ENCODE results near the gene ARHGEF1.

Gene ARHGEF1

DNA sequence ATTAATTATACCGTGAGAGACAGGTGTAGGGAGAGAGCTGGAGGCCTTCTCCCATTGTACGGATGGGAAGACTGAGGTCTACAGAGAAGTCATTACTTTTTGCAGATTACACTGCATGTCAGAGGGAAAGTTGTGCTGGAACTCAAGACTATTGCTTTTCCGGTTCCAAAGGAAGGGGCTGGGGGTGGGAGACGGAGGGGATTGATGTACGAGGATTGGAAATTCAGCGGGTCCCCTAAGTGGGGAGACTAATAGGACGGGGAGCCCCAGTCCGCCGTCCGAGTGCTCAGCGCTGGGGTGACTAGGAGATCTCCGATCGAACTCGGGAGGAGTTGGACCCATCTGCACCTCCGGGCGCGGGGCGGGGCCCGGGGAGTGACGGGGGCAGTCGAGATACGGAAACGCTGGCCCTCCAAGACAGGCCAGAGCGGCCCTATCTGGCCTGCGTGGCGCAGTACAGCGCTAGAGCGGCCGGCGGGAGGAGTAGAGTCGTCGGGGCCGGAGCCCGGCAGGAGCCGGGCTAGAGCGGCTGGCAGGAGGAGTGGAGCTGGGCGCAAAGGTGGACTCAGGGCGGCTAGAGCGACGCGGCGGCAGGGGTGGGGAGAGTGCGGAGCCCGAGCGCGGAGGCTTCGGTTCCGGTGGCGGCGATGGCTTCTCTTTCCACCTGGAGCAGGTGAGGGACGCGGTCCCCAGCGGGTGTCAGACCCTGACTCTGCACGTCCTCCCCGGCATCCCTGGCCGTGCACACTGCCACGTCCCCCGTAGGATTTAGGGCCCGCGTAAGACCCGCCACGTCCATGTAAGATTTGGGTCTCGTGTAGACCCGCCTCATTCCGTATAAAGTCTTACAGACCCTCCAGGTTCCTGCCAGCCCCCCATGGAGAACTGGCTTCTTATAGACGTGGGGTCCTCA is 1.1 kb downstream of the ARHGEF1 start:
- DNase-seq, result peak; percentile 85 to 86

DNA sequence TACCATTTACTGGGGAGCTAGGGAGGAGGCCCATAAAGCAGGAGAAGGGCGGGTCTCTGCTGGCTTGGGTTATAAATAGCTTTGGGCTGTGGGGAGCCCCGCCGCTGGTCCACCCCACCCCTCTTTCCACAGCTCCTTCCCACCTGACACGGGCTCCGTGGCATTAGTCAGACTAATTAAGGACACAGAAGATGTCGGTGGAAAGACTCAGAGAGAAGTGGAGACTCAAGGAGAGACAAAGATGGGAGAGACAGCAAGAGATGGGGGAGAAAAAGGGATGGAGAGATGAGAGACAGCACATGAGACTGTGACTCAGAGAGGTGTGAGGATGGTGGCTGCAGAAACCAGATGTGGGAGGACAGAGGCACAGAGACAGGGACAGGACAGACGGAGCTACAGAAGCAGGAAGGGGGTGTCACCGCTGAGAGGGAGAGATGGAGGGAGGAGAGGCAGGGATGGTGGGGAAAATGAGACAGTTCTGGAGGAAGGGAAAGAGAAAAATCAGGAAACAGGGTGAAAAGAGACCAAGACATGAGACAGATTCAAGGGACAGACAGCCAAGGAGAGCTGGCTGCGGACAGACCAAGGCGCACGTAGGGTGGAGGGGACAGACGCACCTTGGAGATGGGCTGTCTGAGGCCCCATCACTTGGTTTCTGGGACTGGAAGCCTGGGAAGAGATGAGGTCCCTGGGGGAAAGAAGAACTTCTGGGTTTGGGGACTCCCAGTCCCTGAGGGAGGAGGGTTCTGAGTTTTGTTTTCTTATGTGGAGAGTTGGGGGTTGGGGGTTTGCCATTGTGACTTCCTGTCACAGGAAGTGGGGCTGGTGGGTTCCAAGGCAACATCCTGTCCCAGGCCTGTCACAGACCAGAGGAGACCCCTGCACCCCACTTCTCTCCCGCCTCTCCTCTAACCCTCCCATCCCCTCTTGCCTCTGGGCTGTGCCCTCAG is 4.1 kb downstream of the ARHGEF1 start:
- DNase-seq, result peak; percentile 40 to 61

DNA sequence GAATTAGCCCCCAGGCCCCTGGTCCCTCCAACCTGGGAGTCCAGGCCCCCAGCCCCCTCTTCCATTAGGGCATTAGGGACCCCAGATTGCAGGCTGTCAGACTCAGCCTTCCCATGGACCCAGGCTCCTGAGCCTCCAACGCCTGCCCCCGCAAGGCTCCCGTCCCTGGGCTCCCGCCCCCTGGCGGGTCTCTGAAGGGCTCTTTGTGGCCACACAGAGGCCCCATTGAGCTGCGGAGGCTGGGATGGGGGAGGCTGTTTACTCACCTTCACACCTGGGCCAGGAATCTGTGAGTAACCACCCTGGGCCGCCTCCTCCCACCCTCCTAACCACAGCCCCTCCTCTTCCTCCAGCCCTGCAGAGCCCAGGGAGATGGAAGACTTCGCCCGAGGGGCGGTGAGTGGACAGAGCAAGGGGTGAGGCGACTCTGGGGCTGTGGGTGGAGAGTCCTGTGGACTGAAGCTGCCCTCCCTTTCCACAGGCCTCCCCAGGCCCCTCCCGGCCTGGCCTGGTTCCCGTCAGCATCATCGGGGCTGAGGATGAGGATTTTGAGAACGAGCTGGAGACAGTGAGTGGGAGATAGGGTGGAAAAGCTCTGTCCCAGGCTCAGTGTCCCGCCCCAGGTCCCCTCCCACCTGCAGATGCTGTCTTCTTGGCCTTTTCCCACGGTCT is 4.9 kb downstream of the ARHGEF1 start:
- DNase-seq, result peak; percentile 78 to 91

DNA sequence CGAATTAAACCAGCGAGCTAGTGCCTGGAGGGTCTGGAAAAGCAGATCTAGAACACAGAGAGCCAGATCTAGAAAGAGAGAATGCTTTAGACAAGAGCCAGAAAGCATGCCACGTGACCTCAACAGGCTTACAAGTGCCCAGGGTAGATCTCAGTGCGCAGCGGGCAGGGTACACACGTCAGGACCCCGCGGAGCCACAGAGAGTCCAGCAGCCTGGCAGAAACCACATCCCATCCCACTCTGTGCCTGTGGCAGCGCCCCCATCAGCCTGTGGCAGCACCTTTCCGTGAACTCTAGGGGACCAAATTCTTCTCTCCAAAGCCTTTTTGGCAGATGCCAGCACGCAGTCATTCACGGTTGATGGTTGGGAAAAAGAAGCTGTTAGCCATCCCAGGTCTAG is 5.9 kb downstream of the ARHGEF1 start:
- DNase-seq, result no peak

DNA sequence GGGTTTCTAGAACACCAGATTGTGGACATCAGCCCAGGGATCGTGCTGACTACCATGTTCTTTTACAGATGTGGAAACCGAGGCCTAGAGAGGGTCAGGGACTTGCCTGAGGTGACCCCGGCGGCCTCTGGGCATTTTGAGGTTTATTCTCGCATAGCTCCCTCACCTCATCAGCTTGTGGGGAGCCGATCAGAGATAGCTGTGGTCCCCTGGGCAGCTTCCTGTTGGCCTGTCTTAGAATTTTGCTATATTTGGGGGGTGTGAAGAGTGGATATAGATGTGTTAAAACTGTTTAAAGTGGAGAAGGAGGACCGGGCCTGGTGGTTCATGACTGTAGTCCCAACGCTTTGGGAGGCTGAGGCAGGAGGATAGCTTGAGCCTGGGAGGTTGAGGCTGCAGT is 6.9 kb downstream of the ARHGEF1 start:
- no peak for DNase-seq

- no peak for DNase-seq
Measured at GRCh38 chr19:41890936-41891335, 8.0 kb downstream of the ARHGEF1 start.

DNA sequence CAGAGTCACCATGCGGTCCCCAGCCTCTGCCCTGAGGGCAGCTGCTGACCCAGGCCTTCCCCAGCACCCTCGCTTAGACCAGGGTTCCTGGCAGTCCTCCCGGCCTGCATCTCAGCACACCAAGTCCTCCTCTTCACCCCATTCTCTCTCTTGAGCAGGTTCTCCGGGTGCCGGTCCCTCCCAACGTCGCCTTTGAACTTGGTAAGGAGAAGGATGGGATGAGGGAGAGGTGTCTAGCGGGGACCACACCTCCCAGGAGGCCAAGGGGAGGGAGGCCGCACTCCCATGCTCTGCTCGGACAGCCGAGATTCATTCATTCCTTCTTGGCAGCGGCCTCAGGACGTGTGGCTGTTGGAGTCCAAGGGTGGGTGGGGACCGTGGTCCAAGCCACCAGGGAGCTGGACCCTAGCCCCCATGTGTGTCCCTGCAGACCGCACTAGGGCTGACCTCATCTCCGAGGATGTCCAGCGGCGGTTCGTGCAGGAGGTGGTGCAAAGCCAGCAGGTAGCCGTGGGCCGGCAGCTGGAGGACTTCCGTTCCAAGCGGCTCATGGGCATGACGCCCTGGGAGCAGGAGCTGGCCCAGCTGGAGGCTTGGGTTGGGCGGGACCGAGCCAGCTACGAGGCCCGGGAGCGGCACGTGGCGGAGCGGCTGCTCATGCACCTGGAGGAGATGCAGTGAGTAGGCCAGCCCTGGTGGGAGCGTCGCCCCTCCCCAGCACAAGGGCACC is 9.4 kb downstream of the ARHGEF1 start:
- no peak for DNase-seq

GRCh38 chr19:41893899-41894298 is 10.9 kb downstream of the ARHGEF1 start:
- DNase-seq, result no peak

GRCh38 chr19:41894350-41894749 is 11.4 kb downstream of the ARHGEF1 start:
- DNase-seq, result no peak

- no peak for DNase-seq
Measured at GRCh38 chr19:41895745-41896580, 13.0 kb downstream of the ARHGEF1 start.

DNA sequence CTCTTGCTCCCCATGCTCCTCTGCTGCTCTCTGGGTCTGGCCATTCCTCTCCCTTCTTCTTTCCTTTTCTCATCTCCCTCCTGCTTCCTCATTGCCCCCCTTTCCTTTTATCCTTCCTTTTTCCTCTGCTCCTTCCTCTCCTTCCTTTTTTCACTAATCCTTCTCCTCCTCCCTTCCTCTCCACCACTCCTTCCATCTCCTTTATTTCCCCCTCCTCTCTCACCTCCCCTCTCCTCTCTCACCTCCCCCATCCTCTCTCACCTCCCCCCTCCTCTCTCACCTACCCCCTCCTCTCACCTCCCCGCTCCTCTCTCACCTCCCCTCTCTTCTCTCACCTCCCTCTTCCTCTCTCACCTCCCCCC is 13.6 kb downstream of the ARHGEF1 start:
- DNase-seq, result no peak

- no peak for DNase-seq
Measured at GRCh38 chr19:41897181-41897580, 14.2 kb downstream of the ARHGEF1 start.

- no peak for DNase-seq
Measured at GRCh38 chr19:41897820-41898219, 14.8 kb downstream of the ARHGEF1 start.

- no peak for DNase-seq
Measured at GRCh38 chr19:41898235-41898634, 15.3 kb downstream of the ARHGEF1 start.

- DNase-seq, result no peak
Measured at GRCh38 chr19:41901707-41902360, 18.9 kb downstream of the ARHGEF1 start.

- no peak for DNase-seq
Measured at GRCh38 chr19:41902594-41902993, 19.6 kb downstream of the ARHGEF1 start.

- no peak for DNase-seq
Measured at GRCh38 chr19:41903193-41903953, 20.4 kb downstream of the ARHGEF1 start.

DNA sequence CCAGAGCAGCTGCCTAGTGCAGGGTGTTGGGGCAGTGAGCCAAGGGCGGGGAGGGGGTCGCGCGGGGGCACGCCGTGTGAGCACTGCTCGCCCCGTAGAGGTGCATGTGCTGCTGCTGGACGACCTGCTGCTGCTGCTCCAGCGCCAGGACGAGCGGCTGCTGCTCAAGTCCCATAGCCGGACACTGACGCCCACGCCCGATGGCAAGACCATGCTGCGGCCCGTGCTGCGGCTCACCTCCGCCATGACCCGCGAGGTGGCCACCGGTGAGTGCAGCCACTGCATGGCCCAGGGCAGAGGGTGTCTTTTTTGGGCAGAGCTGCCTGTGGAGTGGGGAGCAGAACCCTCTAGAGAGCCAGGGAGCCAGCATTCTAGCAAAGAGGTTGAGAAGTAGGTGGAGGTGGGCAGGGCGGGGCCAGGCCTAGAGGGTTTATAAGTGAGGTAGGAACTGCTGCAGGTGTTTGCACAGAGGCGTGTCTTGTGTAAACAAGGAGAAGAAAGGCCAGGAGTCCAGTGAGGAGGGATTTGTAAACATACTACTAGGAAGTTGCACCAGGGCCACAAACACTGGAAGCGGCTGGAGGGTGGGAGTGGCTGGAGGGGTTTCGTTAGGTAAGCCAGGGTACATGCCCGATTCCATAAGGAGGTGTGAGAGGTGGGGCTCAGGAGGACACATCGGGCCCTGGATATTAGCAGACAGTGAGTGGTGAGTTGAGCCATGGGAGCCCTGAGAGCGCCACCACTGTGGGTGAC is 21.3 kb downstream of the ARHGEF1 start:
- DNase-seq, result no peak

DNA sequence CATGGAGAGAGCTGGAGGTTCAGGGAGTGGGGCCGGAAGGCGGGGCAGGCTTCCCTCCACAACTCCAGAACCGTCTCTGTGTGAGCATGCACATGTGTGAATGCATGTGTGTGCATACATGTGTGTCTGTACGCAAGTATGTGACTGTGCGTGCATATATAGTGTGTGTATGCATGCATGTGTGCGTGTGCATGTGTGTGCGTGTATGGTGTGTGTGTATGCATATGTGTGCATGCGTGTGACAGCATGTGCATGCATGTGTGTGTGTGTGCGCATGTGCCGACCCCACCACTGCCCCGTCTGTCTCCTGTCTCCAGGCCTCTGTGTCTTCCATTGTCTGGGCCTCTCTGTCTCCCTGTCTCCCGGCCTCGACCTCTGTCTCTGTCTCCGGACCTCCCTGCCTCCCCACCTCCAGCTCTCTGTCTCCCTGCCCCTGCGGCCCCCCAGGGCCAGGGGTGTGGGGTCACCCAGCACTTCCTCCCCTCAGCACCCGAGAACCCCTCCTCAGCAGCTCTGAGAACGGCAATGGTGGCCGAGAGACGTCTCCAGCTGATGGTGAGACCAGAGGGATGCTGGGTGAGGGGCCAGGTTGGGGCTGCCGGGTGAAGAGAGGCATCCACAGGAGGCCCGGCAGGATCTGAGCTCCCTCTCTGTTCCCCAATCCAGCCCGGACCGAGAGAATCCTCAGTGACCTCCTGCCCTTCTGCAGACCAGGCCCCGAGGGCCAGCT is 22.5 kb downstream of the ARHGEF1 start:
- DNase-seq, result no peak

Measured in stimulated activated CD4-positive, alpha-beta T cell treated with anti-CD3 and anti-CD28 coated beads, Interleukin-4, amount 100 ng/mL, for 4 hours (primary cell).